ENCODE results near the gene OR4D2.

- TF ChIP-seq CTCF (conservative IDR thresholded peaks at IDR 0.05; ENCODE audit: low read length) = no peak
- no peak for TF ChIP-seq EZH2phosphoT487 (IDR thresholded peaks at IDR 0.05; ENCODE audit: borderline replicate concordance)
These were observed 8.6 kb upstream of the OR4D2 start for GRCh38 chr17:58158181-58158580.

Data from Loucy (cell line).